Nephron (organoid): ENCODE results near the gene RAB15.

Experiments
- H3K27ac Mint-ChIP-seq, 3 experiments: 2 replicates each; pipeline ENCODE4 v1.8.0; 2020; ENCODE audit warnings: mixed read lengths in 3 of 3, mild to moderate bottlenecking in 2 of 3, moderate library complexity in 1 of 3
- H3K27me3 Mint-ChIP-seq: 2 replicates; pipeline ENCODE4 v1.8.0; 2021; ENCODE audit warnings: low read depth, mild to moderate bottlenecking, moderate library complexity, mixed read lengths
- H3K36me3 Mint-ChIP-seq: 2 replicates; pipeline ENCODE4 v1.8.0; 2020; ENCODE audit warnings: low read depth, mixed read lengths
- H3K4me1 Mint-ChIP-seq: 2 replicates; pipeline ENCODE4 v1.8.0; 2020; ENCODE audit warnings: mixed read lengths
- H3K4me3 Mint-ChIP-seq, 3 experiments: 2 replicates each; pipeline ENCODE4 v1.8.0; 2020; ENCODE audit warnings: mild to moderate bottlenecking in 3 of 3, mixed read lengths in 3 of 3, moderate library complexity in 2 of 3
- H3K9me3 Mint-ChIP-seq: 2 replicates; pipeline ENCODE4 v1.8.0; 2020; ENCODE audit warnings: mixed read lengths
- TF ChIP-seq, protein P1 (sequence below), 3 experiments: fragments of 200-600 bp; sonication (generic); IDR thresholded peaks; one replicate each; pipeline ENCODE4 v1.5.0; 2021; ENCODE audit warnings: antibody characterized with exemption in 3 of 3; ENCODE audit not compliant: unreplicated experiment in 3 of 3

RAB15 gene

GRCh38 chr14:65011538-65011937, 39.4 kb upstream of the RAB15 start:
- TF ChIP-seq, protein P1, sequence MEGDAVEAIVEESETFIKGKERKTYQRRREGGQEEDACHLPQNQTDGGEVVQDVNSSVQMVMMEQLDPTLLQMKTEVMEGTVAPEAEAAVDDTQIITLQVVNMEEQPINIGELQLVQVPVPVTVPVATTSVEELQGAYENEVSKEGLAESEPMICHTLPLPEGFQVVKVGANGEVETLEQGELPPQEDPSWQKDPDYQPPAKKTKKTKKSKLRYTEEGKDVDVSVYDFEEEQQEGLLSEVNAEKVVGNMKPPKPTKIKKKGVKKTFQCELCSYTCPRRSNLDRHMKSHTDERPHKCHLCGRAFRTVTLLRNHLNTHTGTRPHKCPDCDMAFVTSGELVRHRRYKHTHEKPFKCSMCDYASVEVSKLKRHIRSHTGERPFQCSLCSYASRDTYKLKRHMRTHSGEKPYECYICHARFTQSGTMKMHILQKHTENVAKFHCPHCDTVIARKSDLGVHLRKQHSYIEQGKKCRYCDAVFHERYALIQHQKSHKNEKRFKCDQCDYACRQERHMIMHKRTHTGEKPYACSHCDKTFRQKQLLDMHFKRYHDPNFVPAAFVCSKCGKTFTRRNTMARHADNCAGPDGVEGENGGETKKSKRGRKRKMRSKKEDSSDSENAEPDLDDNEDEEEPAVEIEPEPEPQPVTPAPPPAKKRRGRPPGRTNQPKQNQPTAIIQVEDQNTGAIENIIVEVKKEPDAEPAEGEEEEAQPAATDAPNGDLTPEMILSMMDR (IDR thresholded peaks at IDR 0.05; ENCODE audit: unreplicated experiment in 3 of 3): no peak
- Mint-ChIP-seq H3K36me3 (peaks cover 43% of the 10 kb centered on the region), H3K4me3 (no peak overlapping the region), H3K27me3 (no peaks in the 10 kb centered on the region), H3K9me3 (no peaks in the 10 kb centered on the region), H3K4me1 (peaks cover 13% of the 10 kb centered on the region), H3K27ac (peak overlapping the region in 1 of 3 experiments; percentile 74)

- H3K4me3 Mint-ChIP-seq: no peak overlapping the region
- peaks cover 24% of the 10 kb centered on the region for H3K4me1 Mint-ChIP-seq
- H3K27me3 Mint-ChIP-seq: no peaks in the 10 kb centered on the region
- TF ChIP-seq, protein P1 (IDR thresholded peaks at IDR 0.05; ENCODE audit: unreplicated experiment in 3 of 3): no peak
- H3K9me3 Mint-ChIP-seq: no peaks in the 10 kb centered on the region
- no peak overlapping the region for H3K27ac Mint-ChIP-seq
- peaks cover 34% of the 10 kb centered on the region for H3K36me3 Mint-ChIP-seq
Observed at GRCh38 chr14:65010211-65010931, 38.2 kb upstream of the RAB15 start.

GRCh38 chr14:65007202-65007601, 35.1 kb upstream of the RAB15 start:
- Mint-ChIP-seq H3K27me3 (no peaks in the 10 kb centered on the region), H3K27ac (no peak overlapping the region), H3K4me3 (no peak overlapping the region)

DNA sequence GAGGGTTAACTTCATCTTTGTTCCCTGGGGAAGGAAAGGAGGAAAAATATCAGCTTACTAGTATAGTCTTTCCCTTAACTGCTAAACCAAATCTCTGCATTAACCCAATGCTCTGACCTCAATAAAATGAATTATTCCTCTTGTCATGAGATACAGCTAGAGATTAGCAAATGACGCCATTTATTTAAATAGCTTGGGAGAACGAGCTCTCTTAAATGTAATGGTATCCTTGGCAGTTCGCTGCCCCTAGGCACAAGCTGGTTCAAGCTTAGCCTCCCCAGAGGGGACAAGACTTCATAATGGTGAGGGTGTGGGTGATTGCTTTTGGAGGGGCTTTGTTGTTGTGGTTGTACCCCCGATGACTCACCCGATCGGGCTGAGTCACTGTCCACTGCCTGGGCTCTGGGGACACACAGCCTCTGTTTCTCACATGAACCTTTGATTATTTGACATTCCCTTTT, 34.2 kb upstream of the RAB15 start:
- Mint-ChIP-seq H3K4me1 (peaks cover 48% of the 10 kb centered on the region), H3K4me3 (no peak overlapping the region), H3K27me3 (no peaks in the 10 kb centered on the region), H3K27ac (peak overlapping the region; percentile 28 to 86 (median 75)), H3K9me3 (no peaks in the 10 kb centered on the region), H3K36me3 (peaks cover 32% of the 10 kb centered on the region)
- TF ChIP-seq, protein P1 (IDR thresholded peaks at IDR 0.05; ENCODE audit: unreplicated experiment in 3 of 3): no peak

More at GRCh38 chr14:65007202-65007601, 35.1 kb upstream of the RAB15 start:
- Mint-ChIP-seq H3K36me3 (peaks cover 33% of the 10 kb centered on the region), H3K4me1 (peaks cover 44% of the 10 kb centered on the region), H3K9me3 (no peaks in the 10 kb centered on the region)
- TF ChIP-seq, protein P1 (IDR thresholded peaks at IDR 0.05; ENCODE audit: unreplicated experiment in 3 of 3): no peak

GRCh38 chr14:65003394-65003793, 31.3 kb upstream of the RAB15 start:
- no peaks in the 10 kb centered on the region for H3K27me3 Mint-ChIP-seq
- H3K27ac Mint-ChIP-seq: peak overlapping the region in 2 of 3 experiments; percentile 63 to 71
- no peak overlapping the region for H3K4me3 Mint-ChIP-seq
- TF ChIP-seq, protein P1 (IDR thresholded peaks at IDR 0.05; ENCODE audit: unreplicated experiment in 3 of 3): no peak
- H3K36me3 Mint-ChIP-seq: peaks cover 14% of the 10 kb centered on the region
- no peaks in the 10 kb centered on the region for H3K9me3 Mint-ChIP-seq
- peaks cover 55% of the 10 kb centered on the region for H3K4me1 Mint-ChIP-seq
